CD4-positive, alpha-beta T cell treated with Interleukin-21 for 1 hour (primary cell): Measurements from ENCODE around the gene HOXB3.

Experiments
- DNase-seq: peaks from one replicate; pipeline ENCODE4 v3.0.0-alpha.2; 2020

HOXB3 gene

DNA sequence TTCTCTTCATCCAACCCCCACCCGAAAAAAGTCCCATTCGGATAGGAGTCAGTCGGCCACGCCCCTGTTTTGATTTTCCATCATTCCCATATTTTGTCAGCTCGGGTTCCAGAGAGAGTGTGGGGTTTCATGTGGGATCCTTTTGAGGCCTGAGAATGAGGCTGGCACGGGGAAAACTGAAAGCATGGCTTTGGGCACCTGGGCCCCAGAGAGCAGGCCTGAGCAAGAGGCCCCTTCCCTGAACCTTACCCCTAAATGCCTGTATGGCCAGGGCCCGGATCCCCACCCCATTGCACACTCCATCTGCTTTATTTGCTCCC is 7.3 kb downstream of the HOXB3 start:
- no peak for DNase-seq

DNA sequence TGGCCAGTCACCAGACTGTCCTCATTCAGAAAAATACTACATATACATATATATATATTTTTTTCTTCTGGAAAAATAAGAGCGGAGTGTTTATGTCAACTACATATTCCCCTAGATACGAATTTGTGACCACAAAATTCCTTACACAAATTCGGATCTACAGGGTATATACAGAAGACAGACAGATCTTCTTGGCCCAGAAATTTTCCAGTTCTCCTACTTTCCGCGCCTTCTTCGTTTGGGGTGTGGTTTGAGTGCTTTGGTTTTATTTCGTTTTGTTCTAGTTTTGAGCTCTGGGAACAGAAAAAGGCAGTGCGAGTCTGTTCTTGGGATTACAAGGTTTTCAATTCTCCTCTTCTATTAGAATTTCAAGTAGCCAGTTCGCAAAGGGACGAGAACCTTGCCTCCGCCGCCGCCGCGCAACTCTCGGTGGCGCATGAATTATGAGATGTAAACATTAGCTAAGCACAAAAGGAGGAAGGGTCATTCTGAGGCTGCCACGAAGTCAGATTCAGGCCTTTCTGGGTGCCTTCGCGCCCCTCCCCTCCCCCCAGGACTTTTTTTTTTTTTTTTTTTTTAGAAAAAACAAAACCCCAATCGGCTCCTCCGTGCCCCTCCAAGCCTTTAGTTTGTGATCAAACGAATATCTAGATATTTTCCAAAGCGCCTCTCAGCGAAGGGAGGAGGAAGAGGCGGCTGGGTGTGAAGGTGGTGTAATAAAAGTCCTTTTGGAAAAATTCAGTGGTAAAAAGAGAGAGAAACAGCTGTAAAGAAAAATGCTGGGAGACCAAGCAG is 10.1 kb downstream of the HOXB3 start:
- no peak for DNase-seq

DNA sequence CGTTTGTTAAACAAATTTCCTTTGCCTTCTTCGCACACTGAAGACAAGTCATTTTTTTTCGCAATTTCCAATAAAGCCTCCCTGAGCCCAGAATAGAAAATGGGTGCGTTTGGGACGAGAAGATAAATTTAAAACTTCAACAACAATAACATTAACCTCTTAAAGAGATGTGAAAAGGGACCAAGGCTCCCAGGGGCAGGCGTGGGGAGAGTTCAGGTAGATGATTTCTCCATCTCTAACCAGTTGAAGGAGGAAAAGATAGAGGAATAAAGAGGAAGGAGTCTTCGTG is 10.6 kb downstream of the HOXB3 start:
- no peak for DNase-seq

DNA sequence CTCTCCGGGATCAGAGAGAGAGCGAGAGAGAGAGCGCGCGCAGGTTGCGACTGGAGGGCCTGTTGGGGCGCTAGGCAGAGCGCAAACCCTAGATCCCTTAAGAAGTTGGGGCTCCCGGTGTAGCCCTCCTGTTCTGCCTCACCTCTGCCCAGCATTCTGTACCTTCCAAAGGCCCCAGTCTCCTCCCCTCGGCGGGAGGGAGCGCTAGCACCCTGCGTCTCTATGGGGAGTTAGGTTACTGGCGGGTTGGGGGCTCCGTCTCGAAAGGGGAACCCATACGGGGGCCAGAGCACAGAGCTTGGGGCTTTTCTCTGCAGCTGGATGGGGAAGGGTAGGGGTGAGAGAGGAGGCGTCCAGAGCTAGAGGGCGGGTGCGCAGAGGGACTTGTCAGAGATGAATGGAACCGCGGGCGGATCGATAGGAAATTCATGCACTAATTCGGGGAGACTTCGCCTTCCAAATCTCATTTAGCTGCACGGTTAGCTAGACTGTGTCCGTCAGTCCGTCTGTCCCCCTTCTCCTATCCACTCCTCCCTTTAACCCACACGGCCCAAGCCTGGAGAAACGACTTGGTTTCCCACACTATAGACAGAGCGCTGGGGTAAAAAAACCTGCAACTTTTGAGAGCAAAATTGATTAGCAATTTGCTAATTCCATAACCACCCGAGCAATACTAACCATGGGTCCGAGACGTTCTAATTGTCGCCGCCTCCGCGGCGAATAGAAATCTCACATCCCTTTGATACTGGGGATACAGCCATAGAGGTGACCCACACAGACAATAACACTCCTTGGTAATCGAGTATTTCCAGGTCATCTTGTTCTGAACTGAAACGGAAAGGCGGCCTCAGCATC is 11.2 kb downstream of the HOXB3 start:
- DNase-seq: no peak

DNA sequence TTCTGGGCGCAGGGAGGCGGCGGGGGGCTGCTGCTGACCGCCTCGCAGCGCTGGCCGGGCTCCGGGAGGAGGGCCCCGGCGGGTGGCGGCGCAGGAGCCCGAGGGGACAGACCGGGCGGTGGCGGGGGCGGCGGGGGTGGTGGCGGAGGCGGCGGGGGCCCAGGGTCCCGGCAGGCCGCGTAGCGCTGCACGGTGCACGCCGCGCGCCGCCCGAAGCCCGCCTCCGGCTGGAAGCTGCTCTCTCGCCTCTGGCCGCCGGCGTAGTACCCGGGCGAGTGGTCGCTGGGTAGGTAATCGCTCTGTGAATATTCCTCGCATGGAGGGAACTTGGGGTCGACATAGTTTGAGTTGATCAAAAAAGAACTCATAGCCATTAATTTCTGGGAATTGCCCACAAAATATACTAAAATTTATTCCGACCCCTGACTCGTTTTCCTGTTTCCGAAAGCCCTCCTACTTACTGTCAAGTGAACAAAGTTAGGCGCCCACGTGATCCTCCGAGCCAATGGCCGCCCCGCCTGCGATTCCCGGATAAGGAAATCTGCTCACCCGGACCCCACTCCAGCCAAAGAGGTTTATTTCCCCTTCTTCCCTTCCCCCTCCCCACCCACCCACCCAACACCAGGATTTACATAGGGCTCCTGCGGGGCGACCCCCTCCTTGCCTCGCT is 12.0 kb downstream of the HOXB3 start, which contains the start of gene HOXB4:
TSS of gene HOXB4 (minus strand) at position 405 of the 670 bp plus-strand sequence. CDS start at position 374, 31 bp downstream.
- DNase-seq: peak; percentile 76

DNA sequence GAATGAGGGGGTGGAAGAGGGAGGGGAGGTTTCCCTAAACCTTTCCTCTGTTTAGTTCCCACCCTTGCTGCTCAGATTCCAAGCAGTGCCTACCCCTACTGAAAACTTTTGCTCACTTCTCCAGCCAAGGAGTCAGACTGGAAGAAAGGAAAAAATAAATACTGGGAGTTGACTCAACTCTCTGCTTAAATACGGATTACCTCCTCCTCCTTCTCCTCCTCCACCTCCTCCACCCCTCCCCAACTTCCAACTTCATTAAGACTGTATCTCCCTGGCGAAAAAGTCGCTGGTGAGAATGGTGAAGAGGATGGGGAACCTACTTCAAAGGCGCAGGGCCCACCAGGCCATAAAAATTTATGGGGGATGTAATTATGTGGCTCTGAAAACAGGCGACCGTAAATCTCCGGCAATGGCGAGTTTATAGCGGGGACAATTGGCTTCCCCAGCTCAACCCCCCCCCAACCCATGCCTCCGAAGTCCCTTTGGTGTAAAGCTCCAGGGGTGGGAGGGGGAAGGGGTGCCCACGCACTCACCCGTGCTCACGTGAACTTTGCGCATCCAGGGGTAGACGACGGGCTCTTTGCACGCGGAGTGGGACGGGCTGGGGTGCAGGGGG is 12.6 kb downstream of the HOXB3 start:
- DNase-seq: no peak

DNA sequence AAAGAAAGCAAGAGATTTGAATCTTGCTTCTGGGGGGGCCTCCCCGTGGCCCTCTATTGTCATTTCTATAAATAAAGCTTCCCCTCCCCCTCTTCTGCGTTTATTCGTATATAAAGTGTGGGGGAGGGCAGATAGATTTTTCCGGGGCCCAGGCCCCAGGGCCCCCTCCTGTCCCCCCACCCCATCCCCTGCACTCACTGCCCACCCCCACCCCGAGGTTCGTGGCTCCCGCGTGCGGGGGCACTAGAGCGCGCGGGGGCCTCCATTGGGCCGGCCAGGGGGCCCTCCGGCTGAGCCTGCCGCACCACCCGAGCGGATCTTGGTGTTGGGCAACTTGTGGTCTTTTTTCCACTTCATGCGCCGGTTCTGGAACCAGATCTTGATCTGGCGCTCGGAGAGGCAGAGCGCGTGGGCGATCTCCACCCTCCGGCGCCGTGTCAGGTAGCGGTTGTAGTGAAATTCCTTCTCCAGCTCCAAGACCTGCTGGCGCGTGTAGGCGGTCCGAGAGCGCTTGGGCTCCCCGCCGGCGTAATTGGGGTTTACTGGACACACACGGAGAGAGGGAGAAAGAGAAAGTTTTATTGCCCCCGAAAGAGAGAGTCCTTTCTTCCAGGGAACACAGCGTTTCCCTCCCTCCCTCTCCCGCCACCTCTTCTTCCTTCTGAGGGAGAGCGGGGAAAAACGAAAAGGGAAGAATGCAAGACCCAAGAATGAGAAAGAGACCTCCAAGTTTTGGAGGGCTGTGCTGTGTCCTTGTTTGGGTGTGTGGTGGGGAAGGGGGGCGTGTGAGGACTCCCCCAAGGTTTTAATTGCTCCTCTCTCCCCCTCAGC is 13.3 kb downstream of the HOXB3 start:
- no peak for DNase-seq

DNA sequence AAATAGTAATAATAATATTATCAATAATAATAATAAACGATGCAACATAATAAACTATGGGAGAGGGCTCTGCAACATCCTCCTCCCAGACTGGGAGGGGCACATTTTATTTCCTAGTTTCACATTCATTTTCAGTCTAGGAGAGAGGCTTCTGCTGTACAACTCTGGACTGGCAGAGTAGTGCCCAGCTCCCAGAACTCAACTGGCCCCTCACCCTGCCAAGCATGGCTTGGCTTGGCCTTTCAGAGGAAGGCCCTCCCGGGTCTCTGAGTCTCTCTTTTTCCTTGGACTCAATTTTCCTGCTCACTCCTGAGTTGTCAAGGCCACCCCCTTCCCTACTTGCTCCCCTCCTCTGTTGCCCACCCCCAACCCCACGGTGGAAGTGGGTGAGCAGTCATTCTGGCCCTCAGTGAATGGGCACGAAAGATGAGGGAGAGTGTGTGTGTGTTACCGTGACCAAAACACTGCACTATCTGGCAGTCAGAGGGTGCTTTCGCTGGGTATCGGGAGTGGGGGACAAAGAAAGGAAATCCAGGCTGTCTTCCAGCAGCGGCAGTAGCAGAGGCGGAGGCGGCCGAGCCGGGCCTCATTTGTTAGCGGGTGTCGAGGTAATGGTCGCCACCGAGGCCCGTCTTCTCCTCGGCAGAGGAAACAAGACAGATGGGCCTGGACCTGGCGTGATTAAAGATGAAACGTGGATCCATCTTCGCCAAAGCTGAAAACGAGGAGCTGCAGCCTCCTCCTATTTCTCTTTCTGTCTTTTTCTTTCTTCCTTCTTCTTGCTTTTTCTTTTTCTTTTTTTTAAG is 14.2 kb downstream of the HOXB3 start:
- DNase-seq: no peak

DNA sequence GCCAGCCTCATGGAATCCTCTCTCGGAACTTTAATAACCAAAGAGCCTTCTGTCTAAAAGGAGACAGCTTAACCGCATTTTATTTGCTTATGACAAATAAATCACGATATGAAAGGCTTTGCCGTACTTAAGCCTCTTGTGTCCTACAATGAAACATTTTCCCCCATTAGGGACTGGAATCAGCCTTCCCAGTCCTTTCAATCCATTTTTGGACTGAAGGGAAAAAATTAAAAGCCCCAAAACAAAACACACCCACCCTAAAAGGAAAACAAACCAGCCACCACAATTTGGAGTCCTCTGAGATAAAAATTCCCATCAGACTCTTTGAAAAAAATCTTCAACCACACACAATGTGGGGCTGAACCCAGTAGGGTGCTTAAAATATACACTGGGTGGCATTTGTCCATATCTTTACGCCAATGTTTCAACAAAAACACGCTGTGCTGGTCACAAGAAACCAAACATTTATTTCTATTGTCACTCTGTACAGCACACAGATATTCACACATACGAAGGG is 14.9 kb downstream of the HOXB3 start:
- no peak for DNase-seq

DNA sequence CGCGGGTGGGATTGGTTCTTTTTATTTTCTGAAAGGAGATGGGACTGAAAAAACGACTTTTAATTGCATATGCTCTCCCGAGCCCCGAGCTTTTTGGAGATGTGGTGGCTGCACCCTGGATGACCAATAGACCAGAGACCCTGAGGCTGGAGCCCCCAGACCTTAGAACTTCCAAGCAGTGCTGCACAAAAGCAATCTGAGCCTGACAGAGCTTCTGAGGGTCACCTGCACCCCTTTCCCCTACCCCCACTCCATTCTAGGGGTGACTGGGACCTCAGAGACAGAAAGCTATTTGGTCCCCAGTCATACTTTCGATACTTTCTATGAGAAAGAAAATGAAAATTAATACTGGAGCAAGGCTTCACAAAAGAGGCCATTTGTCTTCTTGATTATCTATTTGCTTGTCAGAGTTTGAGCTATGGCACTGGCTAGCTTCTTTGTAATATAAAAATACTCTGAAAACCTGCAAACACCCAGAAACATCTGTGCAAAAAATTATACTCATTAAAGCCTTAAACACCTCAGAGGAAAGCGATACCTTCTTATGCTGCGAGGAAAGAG is 15.5 kb downstream of the HOXB3 start:
- DNase-seq: no peak

DNA sequence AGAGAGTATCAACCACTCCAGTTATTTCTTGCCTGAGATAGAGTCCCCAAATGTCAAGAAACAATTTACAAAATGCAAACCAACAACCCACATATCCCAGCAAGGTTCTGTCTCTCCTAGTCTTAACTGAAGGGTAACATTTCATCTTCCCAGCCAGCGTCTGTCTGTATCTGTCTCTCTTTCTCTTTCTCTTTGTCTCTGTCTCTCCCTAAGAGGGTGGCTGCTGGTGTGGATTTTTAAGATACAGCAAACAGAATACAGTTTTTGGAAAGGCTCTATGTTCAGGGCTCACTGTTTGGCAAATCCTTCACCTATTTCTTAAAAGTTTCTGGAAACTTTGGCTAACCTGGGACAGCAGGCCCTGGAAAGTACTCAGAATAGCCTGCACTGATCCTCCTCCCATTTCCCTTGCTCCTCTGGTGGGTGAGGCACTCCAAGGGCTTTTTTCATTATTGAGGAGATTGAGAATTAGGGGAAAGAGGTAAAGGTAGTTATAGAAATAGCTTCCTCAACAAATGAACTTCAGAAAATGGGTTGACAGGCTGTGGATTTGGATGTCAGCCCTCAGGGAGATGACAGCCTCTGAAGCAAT is 18.1 kb downstream of the HOXB3 start:
- no peak for DNase-seq

DNA sequence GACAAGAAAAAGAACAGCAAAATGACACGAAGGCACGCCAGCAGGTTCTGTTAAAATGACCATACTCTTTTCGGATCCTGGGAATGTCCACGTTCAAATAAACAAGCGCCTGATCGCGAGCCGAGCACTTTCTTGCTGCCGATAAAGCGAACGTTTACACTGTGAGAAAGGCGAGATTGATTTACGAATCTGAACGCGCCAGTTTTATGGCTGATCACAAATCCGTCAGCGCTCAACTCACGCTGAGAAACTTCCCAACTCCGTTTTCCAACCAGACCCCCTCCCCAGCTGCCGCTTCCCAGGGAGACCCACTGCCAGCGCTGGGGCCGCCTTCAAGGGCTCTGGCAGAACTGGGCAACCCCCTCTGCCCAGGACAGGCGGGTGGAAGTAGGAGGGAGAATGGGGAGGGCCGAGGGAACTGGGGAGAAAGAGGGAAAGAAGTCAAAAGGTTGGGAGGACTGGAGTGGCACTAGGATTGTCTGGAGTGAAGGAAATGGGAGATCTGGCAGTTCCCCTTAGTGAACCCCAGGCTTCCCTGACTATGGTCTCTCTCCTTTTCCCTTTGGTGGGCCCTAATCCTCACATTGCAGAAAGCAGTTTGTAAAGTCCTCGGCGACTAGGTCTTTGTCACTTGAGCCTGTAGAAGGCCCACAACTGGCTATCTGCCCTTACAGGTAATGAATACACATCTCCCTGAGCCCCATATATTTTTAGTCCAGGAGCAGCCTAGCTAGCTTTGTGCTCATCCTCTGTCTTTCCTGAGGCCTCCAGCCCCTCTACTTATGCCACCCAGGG is 18.8 kb downstream of the HOXB3 start:
- no peak for DNase-seq

DNA sequence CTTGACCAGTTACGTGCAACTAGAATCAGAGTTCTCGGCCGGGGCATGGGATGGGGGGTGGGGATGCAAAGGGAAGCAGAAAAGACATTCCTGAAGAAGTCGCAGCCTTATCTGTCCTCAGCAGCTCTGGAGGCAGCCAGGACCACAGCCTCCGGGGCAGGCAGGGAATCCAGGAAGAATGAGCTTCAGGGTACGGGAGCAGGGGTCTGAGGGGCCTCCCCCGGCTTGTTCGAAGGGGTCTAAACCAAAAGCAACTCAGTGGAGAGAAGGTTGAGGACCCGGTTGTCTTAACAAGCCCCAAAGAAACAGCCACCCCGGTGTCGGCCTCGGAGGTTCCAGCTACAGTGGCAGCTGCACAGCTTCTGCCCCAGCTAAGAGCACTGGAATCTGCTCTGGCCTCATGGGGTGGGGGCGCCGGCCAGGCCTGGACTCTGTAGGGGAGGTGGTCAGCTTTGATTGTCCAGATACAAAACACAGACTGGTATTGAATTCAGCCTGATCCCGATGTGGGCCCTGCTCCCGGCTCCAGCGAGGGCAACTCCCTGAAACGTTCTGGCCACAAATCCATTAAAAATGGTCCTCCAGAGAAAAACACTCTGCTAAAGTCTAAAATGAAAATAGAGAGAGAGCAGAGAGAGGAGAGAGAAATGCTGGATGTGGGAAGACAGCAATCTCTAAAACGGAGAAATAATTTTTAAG is 19.6 kb downstream of the HOXB3 start:
- DNase-seq: no peak

DNA sequence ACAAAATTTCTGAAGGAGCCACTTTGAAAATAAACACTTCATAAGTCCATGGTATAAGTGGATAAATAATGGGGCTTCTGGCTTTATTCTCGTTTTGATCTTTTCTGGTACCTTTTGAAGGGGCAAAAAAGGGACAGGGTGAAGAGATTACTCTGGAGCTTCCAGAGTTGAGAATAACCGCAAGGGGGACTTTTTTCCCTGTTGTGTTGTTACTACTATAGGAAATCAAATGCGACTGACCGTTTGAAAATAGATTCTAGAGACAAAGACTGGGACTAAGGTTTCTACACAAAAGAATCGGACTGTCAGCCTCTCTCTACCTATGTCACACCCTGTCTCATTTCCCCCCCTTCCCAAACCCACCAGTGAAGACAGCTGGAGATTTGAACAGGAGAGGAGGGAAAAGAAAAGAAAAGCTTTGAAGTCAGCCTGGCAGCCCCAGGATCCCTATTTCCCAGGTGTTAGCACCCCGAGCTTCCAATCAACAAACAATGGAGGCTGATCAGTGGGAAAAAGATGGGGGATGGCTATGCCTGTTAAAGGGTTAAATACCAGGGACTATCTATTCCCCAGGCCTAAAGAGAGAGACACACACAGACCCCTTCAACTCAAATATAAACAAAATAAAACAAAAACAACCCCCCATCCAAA is 20.2 kb downstream of the HOXB3 start:
- DNase-seq: no peak

DNA sequence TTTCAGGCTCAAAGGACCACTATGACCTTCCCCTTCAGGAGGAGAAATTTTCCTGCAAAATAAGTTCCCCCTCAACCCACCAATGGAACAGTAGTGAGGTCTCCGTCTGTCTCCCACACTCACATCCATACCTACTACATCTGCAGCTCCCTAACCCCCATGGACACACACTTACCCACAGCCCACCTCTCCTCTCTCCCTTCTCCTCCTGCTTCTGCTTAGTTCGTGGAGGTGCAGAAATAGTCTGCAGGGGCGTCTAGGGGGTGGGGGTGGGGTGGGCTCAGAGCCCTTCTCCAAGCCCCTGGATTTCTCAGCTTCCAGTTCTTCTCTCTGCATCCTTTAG is 20.8 kb downstream of the HOXB3 start:
- no peak for DNase-seq

DNA sequence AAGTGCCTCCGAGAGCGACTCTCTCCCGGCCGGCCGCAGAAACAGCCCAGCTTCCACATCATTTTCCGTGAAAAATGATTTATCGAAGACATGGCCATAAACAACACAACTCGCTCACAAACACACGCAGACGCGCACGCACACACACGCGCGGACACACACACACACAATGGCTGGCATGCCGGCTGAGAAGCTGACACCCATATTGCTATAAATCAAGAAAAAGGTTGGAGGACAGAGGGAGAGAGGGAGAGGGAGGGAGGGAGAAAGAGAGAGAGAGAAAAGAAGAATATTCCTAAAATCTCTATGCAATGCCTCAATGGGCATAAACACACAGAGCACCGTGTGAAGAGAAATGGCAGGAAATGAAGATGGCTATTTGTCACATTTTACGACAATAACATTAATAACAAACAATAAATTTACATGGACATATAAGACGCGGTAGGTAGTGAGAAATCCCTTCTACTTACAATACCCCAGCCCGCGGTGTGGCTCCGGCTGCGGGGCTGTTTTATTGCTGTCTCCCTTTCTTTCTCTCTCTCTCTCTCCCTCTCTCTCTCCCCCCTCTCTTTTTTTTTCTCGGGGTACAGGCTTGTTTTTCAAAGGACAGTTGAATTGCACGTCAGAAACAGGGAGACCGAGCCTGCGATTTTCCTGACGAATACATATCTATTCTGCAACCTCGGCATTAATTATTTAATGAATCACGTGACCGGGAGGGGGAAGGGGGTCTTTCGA is 21.4 kb downstream of the HOXB3 start:
- no peak for DNase-seq

DNA sequence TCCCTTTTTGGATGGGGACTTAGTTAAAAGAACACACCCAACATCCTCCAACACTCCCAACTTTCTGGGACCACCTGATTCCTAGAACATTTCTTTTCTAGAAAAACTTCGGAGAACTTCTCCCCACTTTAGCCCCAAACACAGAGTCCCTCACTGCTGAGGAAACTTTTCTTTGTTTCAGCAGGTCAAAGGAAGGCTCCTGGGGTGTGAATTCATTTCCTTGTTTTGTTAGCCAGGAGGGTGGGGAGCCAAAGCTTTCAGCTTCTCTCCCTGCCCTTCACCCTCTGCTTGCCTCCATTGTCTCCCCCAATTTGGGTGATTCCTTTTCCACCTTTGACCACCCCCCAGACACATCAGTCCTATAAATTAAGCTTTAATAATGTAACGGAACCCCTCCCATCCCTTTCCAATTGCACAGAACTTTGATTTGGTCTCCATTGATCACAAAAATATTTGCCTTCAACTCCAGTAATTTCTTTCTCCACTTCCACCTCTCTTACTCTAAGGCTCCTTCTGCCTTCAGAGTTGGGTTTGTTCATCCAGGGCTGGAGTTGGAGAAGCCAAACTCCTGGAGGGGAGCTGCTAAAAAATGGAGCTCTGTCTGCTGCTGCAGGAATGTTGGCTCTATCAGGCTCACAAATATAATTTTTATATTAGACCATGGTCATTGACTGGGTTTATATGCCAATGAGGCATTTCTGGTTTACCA is 22.2 kb downstream of the HOXB3 start:
- DNase-seq: no peak
